LoVo (cell line): Measurements from ENCODE around the gene UNK.
"Not testable (repeated sequence)": the region's sequence is repeated elsewhere in the genome, so short reads cannot be mapped to it uniquely, and the experiment has no call there.

Source experiments
- DNase-seq: peaks from one replicate; pipeline ENCODE4 v3.0.0-alpha.2; 2016; ENCODE audit warnings: low spot score

Gene UNK

DNA sequence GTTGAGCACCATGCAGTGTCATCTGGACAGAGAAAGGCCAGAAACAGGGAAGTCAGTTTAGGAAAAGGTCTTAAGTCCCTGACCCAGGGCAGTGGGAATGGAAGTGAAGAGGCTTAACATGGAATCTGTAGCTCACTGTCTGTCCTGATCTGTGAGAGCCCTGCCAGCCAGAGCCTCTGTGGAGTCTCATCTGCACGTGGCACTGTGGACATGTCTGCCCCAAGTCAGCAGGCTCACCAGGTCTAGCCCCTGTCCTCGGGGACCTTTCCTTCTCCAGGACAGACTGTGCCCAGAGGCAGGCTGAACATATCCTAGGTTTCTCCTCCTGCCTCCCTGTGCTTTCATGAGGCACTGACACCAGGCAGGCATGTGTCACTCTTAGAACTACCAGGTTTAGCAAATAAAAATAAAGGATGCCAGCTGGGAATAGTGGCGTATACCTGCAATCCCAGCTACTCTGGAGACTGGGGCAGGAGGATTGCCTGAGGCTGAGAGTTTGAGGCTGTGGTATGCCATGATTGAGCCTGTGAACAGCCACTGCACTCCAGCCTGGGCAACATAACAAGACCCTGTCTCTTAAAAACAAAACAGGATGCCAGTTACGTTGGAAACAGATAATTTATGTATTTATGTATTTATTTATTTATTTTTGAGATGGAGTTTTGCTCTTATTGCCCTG, 22.4 kb downstream of the UNK start:
- no peak for DNase-seq

DNA sequence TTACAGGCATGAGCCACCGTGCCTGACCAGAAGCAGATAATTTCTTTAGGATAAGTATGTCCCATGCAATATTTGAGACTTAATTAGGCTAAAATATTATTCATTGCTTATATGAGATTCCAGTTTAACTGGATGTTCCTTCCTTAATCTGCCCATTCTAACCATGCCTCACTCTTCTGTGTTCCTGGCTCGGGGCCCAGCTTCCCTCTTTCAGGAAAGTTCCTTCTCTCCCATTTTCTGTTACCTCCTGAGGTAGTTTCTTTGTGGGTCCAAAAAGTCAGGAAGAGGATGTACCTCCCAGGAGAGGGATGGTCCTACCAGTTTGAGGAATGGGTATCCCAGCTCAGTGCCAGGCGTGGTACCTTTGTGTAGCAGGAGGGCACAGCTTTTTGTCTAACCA, 23.3 kb downstream of the UNK start:
- no peak for DNase-seq

DNA sequence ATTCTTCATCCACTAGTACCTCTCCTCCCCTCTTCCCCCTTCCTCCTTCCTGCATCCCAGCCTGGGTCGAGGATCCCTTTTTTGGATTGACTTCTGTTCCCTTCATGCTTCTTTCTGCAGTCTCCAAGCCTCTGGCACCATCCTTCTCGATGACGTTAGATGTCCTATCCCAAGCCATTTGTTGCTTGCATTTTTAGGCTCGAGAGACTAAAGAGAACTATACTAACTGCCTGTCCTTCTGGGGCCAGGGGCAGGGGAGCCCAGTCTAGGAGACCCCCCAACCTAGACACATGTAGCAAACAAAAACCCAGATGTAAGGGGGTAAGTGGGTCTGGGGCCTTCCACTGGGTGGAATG, 23.9 kb downstream of the UNK start:
- DNase-seq = no peak

DNA sequence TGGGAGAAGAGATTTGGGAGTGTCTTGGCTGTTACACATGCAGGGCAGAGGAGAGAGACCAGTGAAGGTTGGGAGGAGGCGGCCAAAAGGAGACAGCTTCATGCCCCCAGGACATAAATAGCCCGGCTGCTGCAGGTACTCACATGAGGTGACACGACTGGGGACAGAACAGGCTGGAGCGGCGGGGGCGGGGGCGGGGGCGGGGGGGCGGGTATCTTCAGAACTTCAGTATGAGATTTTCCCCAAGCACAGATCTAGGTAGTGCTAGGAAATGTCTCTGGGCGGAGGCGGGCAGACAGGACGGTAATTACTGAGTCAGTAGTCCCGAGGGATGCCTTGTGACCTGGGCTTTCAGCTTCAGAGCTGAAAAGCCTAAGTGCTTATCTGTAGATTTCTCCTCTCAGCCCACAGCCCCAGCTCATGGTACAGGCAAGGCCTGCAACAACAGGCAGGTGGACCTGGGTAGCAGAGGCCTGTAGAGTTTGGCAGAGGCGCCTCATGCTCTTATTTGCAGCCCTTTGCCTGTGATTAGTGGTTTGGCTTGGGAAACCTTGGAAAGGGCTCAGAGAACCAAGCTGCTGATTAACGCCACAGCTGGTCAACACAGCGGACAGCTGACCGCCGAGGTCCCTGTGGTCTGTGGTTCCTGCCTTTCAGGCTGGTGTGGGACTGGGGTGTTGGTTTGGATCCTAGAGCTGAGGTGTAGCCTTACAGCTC, 24.5 kb downstream of the UNK start:
- DNase-seq = no peak

DNA sequence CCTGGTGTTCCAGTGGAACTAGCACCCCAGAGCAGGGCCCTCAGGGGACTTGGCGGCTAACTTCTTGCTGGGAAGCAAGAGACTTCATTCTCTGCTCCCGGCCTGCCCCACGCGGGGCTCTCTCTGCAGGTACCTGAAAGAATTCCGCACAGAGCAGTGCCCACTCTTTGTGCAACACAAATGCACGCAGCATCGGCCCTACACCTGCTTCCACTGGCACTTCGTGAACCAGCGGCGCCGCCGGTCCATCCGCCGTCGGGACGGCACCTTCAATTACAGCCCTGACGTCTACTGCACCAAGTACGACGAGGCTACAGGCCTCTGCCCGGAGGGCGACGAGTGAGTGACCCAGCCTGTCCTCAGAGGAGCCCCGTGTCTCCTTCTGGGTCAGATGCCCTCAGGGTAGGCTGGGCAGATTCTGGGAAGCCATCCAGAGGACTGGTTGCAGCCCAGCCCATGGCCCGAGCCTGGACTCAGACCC, 25.1 kb downstream of the UNK start:
- no peak for DNase-seq

DNA sequence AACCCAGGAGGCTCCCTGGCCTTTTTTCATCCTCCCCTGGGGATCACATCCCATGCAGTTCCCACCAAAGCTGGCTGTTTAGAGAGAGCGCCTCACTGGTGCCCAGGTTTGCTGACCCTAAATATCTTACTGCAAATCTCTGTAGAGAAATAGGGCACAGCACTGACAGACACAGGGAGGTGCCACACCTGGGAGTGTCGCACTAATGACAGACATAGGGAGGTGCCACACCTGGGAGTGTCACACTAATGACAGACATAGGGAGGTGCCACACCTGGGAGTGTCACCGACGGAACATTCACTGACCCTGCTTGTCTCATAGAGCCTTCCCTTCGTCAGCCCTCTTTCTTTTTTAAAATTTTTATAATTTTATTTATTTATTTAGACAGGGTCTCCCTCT, 25.6 kb downstream of the UNK start:
- no peak for DNase-seq

DNA sequence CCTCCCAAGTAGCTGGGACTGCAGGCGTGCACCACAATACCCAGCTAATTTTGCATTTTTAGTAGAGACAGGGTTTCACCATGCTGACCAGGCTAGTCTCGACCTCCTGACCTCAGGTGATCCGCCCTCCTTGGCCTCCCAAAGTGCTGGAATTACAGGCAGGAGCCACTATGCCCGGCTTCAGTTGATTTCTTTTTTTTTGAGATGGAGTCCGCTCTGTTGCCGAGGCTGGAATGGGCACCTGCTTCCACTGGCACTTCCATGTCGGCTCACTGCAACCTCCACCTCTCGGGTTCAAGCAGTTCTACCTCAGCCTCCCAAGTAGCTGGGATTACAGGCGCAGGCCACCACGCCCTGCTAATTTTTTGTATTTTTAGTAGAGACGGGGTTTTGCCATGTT, 26.1 kb downstream of the UNK start:
- DNase-seq = not testable (repeated sequence)

DNA sequence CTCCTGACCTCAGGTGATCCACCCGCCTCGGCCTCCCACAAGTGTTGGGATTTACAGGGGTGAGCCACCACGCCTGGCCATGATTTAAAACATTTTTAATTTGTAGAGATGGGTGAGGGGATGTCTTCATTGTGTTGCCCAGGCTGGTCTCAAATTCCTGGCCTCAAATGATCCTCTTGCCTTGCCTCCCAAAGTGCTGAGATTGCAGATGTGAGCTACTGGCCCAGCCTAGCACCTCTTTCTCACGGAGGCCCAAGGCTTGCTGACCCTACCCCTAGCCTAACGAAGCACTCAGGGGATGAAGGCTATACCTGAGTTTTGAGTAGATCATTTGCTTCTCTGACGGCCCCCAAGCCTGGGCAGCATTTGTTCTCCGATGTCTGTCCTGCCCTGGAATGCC, 26.6 kb downstream of the UNK start:
- DNase-seq = no peak

DNA sequence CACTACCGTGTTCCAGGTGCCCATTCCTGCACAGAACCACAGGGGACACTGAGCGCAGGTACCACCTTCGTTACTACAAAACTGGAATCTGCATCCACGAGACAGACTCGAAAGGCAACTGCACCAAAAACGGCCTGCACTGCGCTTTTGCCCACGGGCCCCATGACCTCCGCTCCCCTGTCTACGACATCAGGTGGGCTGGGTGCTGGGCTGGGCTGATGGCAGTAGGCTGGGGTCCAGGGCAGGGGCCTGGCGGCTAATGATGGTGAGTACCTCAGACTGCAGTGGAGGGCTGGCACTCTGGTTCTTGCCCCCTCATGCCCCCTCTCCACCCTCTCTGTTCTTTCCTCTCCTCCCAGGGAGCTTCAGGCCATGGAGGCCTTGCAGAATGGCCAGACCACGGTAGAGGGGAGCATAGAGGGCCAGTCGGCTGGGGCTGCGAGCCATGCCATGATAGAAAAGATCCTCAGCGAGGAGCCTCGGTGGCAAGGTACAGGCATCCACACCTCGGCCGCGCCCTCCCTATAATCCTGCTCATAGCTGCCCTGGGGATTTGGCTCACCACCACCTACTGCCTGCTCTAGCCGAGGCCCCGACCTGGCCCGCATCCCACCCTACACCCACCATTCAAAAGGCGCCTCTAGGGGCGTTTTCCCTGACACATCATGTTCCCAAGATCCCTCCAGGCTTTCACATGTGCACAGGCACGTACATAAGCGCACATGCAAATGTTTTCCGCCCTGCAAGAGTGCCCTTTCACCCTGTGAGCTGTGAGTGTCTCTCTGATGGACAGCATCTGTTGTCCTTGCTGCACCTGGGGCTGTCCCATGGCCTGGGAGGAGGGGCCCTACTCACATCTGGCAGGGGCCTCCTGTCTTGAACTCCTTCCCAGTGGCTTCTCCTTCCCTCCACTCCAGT, 27.7 kb downstream of the UNK start:
- no peak for DNase-seq

DNA sequence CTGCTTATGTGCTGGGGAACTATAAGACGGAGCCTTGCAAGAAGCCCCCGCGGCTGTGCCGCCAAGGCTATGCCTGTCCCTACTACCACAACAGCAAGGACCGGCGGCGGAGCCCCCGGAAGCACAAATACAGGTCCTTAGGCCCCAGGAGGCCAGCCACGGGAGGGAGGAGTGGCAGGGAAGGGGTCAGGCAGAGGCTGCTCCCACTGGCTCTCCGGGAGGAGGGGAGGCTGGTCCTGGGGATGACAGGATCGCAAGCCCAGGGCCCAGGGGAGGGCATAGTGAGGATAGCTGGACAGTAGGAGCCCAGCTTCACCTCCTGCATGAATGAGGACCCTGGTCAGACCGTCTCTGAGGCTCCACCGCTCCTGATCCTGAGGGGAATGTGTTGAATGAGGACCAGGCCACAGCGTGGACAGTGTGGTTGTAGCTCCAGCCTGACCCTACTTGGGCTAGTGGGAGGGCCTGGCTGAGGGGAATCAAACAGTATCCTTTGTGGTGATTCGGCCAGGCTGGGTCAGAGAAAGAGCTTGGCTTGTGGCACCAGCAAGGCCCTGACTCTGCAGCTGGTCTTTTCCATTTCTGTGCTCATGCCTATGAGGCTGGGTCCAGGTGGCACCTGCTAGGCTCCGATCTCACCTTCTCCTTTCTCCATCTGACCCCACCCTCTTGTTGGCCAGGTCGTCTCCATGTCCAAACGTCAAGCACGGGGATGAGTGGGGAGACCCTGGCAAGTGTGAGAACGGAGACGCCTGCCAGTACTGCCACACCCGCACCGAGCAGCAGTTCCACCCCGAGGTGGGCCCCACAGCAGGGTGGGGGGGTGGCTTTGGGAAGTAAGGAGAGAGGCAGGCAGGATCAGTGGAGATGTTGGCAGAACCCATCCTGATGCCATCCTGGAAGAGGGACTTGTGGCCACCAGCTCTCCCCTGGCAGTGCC, 28.7 kb downstream of the UNK start:
- DNase-seq = no peak

DNA sequence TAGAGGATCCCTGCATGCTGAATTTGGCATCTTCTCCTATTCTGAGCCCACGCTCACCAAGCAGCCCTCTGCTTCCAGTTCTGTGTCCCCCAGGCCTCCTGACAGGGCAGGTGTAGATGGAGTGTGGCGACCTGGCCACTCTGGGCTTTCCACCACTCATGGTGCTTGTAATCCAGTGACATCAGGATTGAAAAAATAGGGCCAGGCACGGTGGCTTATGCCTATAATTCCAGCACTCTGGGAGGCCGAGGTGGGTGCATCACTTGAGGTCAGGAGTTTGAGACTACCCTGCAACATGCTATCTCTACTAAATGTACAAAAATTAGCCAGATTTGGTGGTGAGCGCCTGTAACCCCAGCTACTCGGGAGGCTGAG, 29.4 kb downstream of the UNK start:
- DNase-seq = no peak

DNA sequence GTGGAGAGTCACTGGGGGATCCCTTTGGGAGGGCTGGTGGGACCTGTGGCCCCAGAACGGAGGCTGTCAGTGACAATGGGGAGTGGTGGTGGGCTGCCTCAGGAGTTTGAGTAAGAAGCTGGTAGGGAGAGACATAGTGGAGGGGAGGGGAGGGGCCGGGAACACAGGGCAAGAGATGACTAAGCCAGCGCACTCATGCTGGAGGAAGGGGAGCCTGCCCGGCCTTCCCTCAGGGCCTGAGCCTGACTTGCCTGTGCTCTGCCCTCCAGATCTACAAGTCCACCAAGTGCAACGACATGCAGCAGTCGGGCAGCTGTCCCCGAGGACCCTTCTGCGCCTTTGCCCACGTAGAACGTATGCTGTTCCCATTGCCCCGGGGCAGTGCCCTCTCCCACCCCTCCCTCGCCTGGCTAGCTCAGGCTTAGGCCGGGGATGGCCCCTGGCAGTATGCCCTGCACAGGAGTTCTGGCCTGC, 30.3 kb downstream of the UNK start:
- DNase-seq = no peak

DNA sequence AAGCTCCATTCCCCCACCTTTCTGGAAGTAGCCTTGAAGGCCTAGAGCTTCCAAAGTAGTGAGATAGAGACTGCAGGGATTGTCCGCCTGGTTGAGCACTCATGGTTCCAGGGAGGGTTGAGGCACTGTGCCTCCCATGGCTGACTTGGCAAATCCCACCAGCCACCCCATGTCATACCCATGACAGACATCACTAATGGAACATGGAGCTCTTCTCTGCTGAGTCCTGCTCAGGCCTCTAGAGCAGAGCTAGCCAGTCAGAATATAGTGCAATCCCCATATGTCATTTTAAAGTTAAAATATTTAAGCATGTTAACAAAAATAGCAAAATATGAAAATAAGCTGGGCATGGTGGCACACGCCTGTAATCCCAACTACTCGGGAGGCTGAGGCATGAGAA, 30.8 kb downstream of the UNK start:
- DNase-seq = no peak

DNA sequence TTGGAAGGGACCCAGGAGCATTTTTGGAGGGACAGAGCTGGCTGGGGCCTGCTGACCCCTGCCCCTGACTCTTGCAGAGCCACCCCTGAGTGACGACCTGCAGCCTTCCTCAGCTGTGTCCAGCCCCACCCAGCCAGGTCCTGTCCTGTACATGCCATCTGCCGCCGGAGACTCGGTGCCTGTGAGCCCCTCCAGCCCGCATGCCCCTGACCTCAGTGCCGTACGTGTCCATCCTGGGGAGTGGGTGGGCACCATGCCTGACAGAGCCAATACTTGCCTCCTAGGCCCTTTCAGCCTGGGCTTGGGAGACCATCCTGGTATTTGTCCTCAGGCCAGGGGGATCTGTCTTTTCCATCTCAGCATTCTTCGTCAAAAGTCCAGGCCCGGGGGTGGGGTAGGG, 32.1 kb downstream of the UNK start:
- DNase-seq = no peak

DNA sequence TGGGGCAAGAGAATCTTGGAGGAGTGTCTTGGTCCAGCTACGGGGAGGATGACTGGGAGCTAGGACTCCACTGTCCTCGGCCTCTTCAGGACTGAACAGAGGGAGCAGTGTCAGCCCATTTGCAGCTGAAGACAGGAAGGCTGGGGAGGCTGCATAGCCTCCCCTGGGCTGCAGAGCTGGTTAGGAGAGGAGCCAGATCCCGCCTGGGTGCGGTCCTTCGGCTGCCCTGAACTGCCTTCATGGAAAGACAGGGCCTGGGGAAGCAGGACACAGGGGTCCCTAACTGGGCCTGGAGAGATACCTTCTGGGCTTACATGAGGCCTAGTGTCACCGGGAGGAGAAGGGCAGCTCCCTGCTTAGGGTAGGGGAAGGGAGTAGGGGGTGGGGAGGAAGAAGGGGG, 33.0 kb downstream of the UNK start:
- DNase-seq = no peak

DNA sequence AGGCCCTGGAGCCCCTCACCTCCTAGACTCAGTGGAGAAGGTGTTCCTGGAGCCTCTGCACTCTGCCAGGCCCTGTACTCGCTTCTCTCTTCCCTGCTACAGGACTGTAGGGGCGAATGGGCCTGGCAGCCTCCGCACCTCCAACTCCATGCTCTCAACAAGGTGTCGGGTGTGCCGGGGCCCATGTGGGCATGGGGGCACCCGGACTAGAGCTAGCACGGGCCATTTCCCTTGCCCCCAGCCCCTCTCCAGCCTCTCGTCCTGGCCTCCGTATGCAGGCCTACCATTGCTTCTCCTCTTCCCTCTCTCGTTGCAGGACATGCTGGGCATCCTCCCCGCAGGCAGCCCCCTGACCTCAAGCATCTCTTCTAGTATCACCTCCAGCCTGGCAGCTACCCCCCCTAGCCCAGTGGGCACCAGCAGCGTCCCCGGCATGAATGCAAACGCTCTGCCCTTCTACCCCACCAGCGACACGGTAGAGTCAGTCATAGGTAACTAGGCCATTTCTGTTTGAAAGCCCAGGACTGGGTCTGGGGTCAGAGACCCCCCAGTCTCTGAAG, 33.8 kb downstream of the UNK start:
- DNase-seq = no peak

DNA sequence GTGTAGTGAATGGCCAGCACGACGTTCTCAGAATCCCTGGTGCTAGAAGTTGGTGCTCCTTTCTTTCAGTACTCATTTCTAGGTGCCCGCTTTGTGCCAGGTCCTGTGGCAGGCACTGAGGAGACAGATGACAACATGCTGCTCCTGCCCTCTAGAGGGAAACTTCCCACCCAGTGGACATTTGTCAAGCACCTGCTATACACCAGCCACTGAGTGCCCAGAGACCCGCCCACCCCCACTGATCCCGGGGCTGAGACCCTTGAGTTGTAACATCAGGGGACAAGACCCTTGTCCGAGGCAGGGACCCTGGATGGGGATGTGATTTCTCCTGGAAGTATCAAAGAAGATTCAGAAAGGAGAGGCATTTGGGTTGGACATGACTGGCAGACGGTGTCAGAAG, 34.5 kb downstream of the UNK start:
- no peak for DNase-seq

DNA sequence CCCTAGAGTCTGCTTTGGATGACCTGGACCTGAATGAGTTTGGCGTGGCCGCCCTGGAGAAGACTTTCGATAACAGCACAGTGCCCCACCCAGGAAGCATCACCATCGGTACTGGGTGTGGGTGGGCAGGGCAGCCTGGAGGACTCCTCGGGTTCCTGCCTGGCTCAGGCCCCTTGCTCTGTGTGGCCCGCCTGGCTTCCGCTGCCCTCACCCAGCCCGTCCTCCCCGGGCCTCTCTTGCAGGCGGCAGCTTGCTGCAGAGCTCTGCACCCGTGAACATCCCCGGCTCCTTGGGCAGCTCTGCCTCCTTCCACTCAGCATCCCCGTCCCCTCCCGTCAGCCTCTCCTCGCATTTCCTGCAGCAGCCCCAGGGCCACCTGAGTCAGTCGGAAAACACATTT, 35.1 kb downstream of the UNK start:
- DNase-seq = no peak

DNA sequence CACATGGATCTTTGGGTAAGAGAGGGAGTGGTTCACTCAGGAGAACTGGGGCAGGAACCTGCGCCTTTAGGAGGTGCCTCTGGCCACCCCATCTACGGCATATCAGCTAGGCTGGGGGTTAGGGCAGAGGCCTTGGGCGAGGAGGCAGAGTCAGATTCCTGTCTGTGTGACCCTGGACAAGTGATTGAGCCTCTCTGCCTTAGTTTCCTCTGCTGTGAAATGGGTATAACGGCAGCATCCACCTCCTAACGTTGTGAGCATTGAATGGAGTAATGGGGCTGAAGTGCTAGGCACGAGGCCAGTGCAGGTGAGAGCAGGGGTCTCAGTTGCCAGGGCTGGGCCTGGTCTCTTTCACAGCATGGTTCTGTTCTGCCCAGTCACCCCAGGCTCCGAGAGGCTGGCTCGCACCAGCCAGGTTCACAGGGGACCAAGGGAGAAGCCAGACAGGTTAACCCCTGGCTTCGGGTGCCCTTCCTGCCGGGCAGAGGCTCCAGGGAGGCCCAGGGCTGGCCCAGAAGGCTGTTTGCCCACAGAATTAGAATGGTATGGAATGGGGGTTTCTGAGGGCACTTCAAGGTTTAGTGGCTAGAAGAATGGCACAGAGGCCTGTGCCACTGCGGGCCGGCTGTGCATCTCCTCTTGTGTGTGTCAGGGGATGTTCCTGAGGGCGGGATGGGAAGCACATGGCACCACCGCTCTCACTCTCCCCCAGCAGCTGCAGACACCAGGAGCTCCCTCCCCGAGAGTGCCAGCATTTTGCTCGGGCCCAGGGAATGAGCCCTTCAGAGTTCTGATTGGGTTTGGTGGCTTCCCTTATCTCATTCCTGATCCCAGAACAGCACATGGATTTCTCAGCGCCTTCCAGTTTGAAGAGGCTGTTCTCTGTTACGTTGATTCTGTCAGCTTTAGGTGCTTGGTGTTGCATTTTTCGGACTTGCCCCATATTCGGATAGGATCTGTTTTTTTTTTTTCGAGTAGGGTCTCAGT, 35.8 kb downstream of the UNK start:
- no peak for DNase-seq

DNA sequence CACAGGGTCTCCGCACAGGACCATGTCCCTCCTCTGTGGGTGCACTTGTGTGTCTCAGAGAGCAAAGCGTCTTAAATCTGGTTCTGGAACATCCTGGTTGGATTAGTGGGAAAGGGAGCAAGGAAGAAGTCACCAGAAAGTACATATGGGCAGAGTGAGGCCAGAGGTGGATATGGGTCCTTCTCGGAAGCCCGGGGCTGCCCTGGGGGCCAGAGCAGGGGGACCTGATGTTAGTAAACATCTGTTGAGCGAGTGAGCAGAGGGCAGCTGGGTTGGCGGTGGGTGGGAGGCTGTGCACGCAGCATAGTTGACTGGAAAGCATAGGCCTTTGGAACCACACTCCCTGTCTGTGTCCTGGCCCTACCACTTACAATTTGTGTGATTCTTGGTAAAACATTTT, 36.9 kb downstream of the UNK start:
- DNase-seq = no peak
